Osteoblast (primary cell): ENCODE data around the gene IMMP1L. TPM values are rescaled to one million over a fixed set of nuclear protein-coding genes. Genes with fewer than 3 reads are reported as not detected.

Experiments used
- DNase-seq: peaks from one replicate; pipeline ENCODE4 v3.0.0; 2011; ENCODE audit warnings: low spot score, mixed read lengths; ENCODE audit not compliant: insufficient read length; ENCODE audit errors: missing footprints
- H2AFZ ChIP-seq: 2 replicates; pipeline ENCODE4 v1.6.0; 2011; ENCODE audit warnings: mild to moderate bottlenecking, low read length
- H3K27ac ChIP-seq: 2 replicates; pipeline ENCODE4 v1.5.1; 2011; ENCODE audit warnings: mild to moderate bottlenecking, low read depth, low read length, moderate library complexity
- H3K27me3 ChIP-seq: 2 replicates; pipeline ENCODE4 v1.6.0; 2012; ENCODE audit warnings: mild to moderate bottlenecking, control low read depth, inconsistent platforms, low read length, moderate library complexity; ENCODE audit not compliant: insufficient read depth
- H3K36me3 ChIP-seq: 2 replicates; pipeline ENCODE4 v1.5.1; 2011; ENCODE audit warnings: mild to moderate bottlenecking, low read length, control low read depth, moderate library complexity; ENCODE audit not compliant: insufficient read depth
- H3K4me1 ChIP-seq: 2 replicates; pipeline ENCODE4 v1.5.1; 2011; ENCODE audit warnings: mild to moderate bottlenecking, low read length, control low read depth, moderate library complexity; ENCODE audit not compliant: insufficient read depth
- H3K4me2 ChIP-seq: 2 replicates; pipeline ENCODE4 v1.6.0; 2011; ENCODE audit warnings: mild to moderate bottlenecking, low read length; ENCODE audit not compliant: insufficient read depth
- H3K4me3 ChIP-seq: fragments of 200-600 bp; sonication (generic); 3 replicates; pipeline ENCODE4 v1.5.1; 2012; ENCODE audit warnings: mild to moderate bottlenecking, low read length, inconsistent platforms; ENCODE audit not compliant: insufficient read depth
- H3K79me2 ChIP-seq: 2 replicates; pipeline ENCODE4 v1.6.0; 2012; ENCODE audit warnings: mild to moderate bottlenecking, low read length, control low read depth, inconsistent platforms; ENCODE audit not compliant: insufficient read depth
- H3K9me3 ChIP-seq: 2 replicates; pipeline ENCODE4 v1.5.1; 2011; ENCODE audit warnings: low read depth, low read length, control low read depth
- H4K20me1 ChIP-seq: 2 replicates; pipeline ENCODE4 v1.6.0; 2012; ENCODE audit warnings: mild to moderate bottlenecking, low read length, control low read depth; ENCODE audit not compliant: insufficient read depth
- CTCF ChIP-seq: IDR thresholded peaks from 2 replicates; pipeline ENCODE4 v1.5.1; 2011; ENCODE audit warnings: mild to moderate bottlenecking, low read depth, low read length, moderate library complexity; ENCODE audit errors: extremely low read depth
- total RNA-seq: library from RNA; depleted of rRNA; stranded (reverse); fragments of >200 nt; gene quantifications from 2 replicates; pipeline ENCODE4 v1.2.3, GENCODE V29; 2012

Gene IMMP1L
- total RNA-seq, 1 donor = 8.7 TPM

GRCh38 chr11:31521497-31522150, 12.2 kb upstream of the IMMP1L start:
- Histone ChIP-seq H3K79me2 (no peaks in the 10 kb centered on the region), H3K9me3 (no peaks in the 10 kb centered on the region), H3K27me3 (no peaks in the 10 kb centered on the region), H3K4me3 (no peak overlapping the region), H3K4me2 (no peak overlapping the region), H4K20me1 (no peaks in the 10 kb centered on the region), H3K36me3 (no peaks in the 10 kb centered on the region), H3K4me1 (no peaks in the 10 kb centered on the region), H2AFZ (no peak overlapping the region), H3K27ac (no peak overlapping the region)
- no peak for DNase-seq
- TF ChIP-seq CTCF = no peak

GRCh38 chr11:31512117-31512516, 2.7 kb upstream of the IMMP1L start:
- Histone ChIP-seq H4K20me1 (no peaks in the 10 kb centered on the region), H3K4me2 (no peak overlapping the region), H3K36me3 (no peaks in the 10 kb centered on the region), H3K27ac (no peak overlapping the region), H3K9me3 (no peaks in the 10 kb centered on the region), H3K4me1 (peaks cover 11% of the 10 kb centered on the region), H2AFZ (no peak overlapping the region), H3K27me3 (no peaks in the 10 kb centered on the region), H3K4me3 (no peak overlapping the region), H3K79me2 (peaks cover 46% of the 10 kb centered on the region)
- no peak for TF ChIP-seq CTCF
- no peak for DNase-seq

GRCh38 chr11:31509051-31509428, 382 bp downstream of the IMMP1L start:
- Histone ChIP-seq H3K9me3 (no peaks in the 10 kb centered on the region), H3K27me3 (no peaks in the 10 kb centered on the region), H3K4me3 (peak overlapping the region; percentile 86), H2AFZ (peak overlapping the region; percentile 99), H4K20me1 (no peaks in the 10 kb centered on the region), H3K79me2 (peaks cover 65% of the 10 kb centered on the region), H3K4me1 (peaks cover 11% of the 10 kb centered on the region), H3K4me2 (peak overlapping the region; percentile 85), H3K27ac (peak overlapping the region; percentile 59), H3K36me3 (no peaks in the 10 kb centered on the region)
- TF ChIP-seq CTCF = no peak
- peak; percentile 38 for DNase-seq

GRCh38 chr11:31500560-31500959, 8.9 kb downstream of the IMMP1L start:
- no peaks in the 10 kb centered on the region for H3K27me3 ChIP-seq
- peaks cover 48% of the 10 kb centered on the region for H3K79me2 ChIP-seq
- no peak overlapping the region for H2AFZ ChIP-seq
- H3K4me1 ChIP-seq = peaks cover 10% of the 10 kb centered on the region
- H3K4me3 ChIP-seq = no peak overlapping the region
- H4K20me1 ChIP-seq = peaks cover 3% of the 10 kb centered on the region
- no peaks in the 10 kb centered on the region for H3K36me3 ChIP-seq
- H3K4me2 ChIP-seq = no peak overlapping the region
- no peak for DNase-seq
- TF ChIP-seq CTCF = no peak
- H3K27ac ChIP-seq = no peak overlapping the region
- H3K9me3 ChIP-seq = no peaks in the 10 kb centered on the region
